Activated naive CD4-positive, alpha-beta T cell treated with anti-CD3 and anti-CD28 coated beads, Interleukin-2, amount 50 U/mL, for 24 hours (primary cell): ENCODE data around the gene CARD19.
"Not testable (repeated sequence)": the region's sequence is repeated elsewhere in the genome, so short reads cannot be mapped to it uniquely, and the experiment has no call there.

Experiments used
- H3K27ac Mint-ChIP-seq: one replicate; pipeline ENCODE4 v1.8.0; 2021; ENCODE audit warnings: mild to moderate bottlenecking, mixed read lengths
- H3K27me3 Mint-ChIP-seq: one replicate; pipeline ENCODE4 v1.8.0; 2021; ENCODE audit warnings: mixed read lengths
- H3K36me3 Mint-ChIP-seq: one replicate; pipeline ENCODE4 v1.8.0; 2021; ENCODE audit warnings: mixed read lengths
- H3K4me1 Mint-ChIP-seq: one replicate; pipeline ENCODE4 v1.8.0; 2021; ENCODE audit warnings: mixed read lengths
- H3K4me3 Mint-ChIP-seq: one replicate; pipeline ENCODE4 v1.8.0; 2021; ENCODE audit warnings: mild to moderate bottlenecking, mixed read lengths
- H3K9me3 Mint-ChIP-seq: one replicate; pipeline ENCODE4 v1.8.0; 2021; ENCODE audit warnings: mixed read lengths

The CARD19 gene

GRCh38 chr9:93117521-93117920 lies 21.5 kb downstream of the CARD19 start:
- not testable (repeated sequence) for H3K36me3 Mint-ChIP-seq, H3K27ac Mint-ChIP-seq, H3K27me3 Mint-ChIP-seq, H3K9me3 Mint-ChIP-seq, H3K4me3 Mint-ChIP-seq
- peaks cover 22% of the 10 kb centered on the region for H3K4me1 Mint-ChIP-seq

GRCh38 chr9:93117924-93118862 lies 22.2 kb downstream of the CARD19 start:
- no peak overlapping the region for H3K4me3 Mint-ChIP-seq
- H3K4me1 Mint-ChIP-seq = peaks cover 22% of the 10 kb centered on the region
- no peaks in the 10 kb centered on the region for H3K27me3 Mint-ChIP-seq
- no peak overlapping the region for H3K27ac Mint-ChIP-seq
- H3K36me3 Mint-ChIP-seq = peaks cover 4% of the 10 kb centered on the region
- no peaks in the 10 kb centered on the region for H3K9me3 Mint-ChIP-seq

GRCh38 chr9:93118863-93119702 lies 23.1 kb downstream of the CARD19 start:
- Mint-ChIP-seq H3K36me3 (peaks cover 4% of the 10 kb centered on the region), H3K4me3 (no peak overlapping the region), H3K27ac (no peak overlapping the region), H3K9me3 (no peaks in the 10 kb centered on the region), H3K27me3 (no peaks in the 10 kb centered on the region), H3K4me1 (peaks cover 22% of the 10 kb centered on the region)

- H3K27me3 Mint-ChIP-seq = no peaks in the 10 kb centered on the region
- peaks cover 4% of the 10 kb centered on the region for H3K36me3 Mint-ChIP-seq
- peaks cover 21% of the 10 kb centered on the region for H3K4me1 Mint-ChIP-seq
- H3K4me3 Mint-ChIP-seq = no peak overlapping the region
- H3K27ac Mint-ChIP-seq = no peak overlapping the region
- no peaks in the 10 kb centered on the region for H3K9me3 Mint-ChIP-seq
These were observed 23.6 kb downstream of the CARD19 start for GRCh38 chr9:93119703-93119952.

GRCh38 chr9:93119953-93120845 lies 24.2 kb downstream of the CARD19 start:
- H3K36me3 Mint-ChIP-seq = peaks cover 2% of the 10 kb centered on the region
- no peaks in the 10 kb centered on the region for H3K27me3 Mint-ChIP-seq
- H3K4me1 Mint-ChIP-seq = peaks cover 16% of the 10 kb centered on the region
- H3K27ac Mint-ChIP-seq = peak overlapping the region; percentile 75
- no peaks in the 10 kb centered on the region for H3K9me3 Mint-ChIP-seq
- no peak overlapping the region for H3K4me3 Mint-ChIP-seq

GRCh38 chr9:93120846-93121315 lies 24.9 kb downstream of the CARD19 start:
- H3K27ac Mint-ChIP-seq = no peak overlapping the region
- H3K27me3 Mint-ChIP-seq = no peaks in the 10 kb centered on the region
- peaks cover 2% of the 10 kb centered on the region for H3K36me3 Mint-ChIP-seq
- no peaks in the 10 kb centered on the region for H3K9me3 Mint-ChIP-seq
- no peak overlapping the region for H3K4me3 Mint-ChIP-seq
- H3K4me1 Mint-ChIP-seq = peaks cover 22% of the 10 kb centered on the region

GRCh38 chr9:93121316-93122241 lies 25.6 kb downstream of the CARD19 start:
- no peaks in the 10 kb centered on the region for H3K9me3 Mint-ChIP-seq
- no peak overlapping the region for H3K27ac Mint-ChIP-seq
- peaks cover 2% of the 10 kb centered on the region for H3K36me3 Mint-ChIP-seq
- H3K27me3 Mint-ChIP-seq = no peaks in the 10 kb centered on the region
- peaks cover 29% of the 10 kb centered on the region for H3K4me1 Mint-ChIP-seq
- no peak overlapping the region for H3K4me3 Mint-ChIP-seq

- H3K9me3 Mint-ChIP-seq = no peaks in the 10 kb centered on the region
These were observed 26.8 kb downstream of the CARD19 start for GRCh38 chr9:93122721-93123221.

GRCh38 chr9:93123561-93124283 lies 27.7 kb downstream of the CARD19 start:
- no peak overlapping the region for H3K27ac Mint-ChIP-seq
- H3K4me1 Mint-ChIP-seq = peaks cover 51% of the 10 kb centered on the region

More at GRCh38 chr9:93122721-93123221, 26.8 kb downstream of the CARD19 start:
- Mint-ChIP-seq H3K27ac (no peak overlapping the region), H3K36me3 (peaks cover 2% of the 10 kb centered on the region), H3K4me3 (no peak overlapping the region), H3K27me3 (no peaks in the 10 kb centered on the region), H3K4me1 (peaks cover 41% of the 10 kb centered on the region)

GRCh38 chr9:93124793-93125192 lies 28.8 kb downstream of the CARD19 start:
- Mint-ChIP-seq H3K4me1 (peaks cover 49% of the 10 kb centered on the region), H3K27me3 (no peaks in the 10 kb centered on the region), H3K4me3 (no peak overlapping the region), H3K36me3 (peaks cover 2% of the 10 kb centered on the region), H3K27ac (no peak overlapping the region), H3K9me3 (no peaks in the 10 kb centered on the region)

More at GRCh38 chr9:93123561-93124283, 27.7 kb downstream of the CARD19 start:
- peaks cover 2% of the 10 kb centered on the region for H3K36me3 Mint-ChIP-seq
- H3K4me3 Mint-ChIP-seq = no peak overlapping the region
- H3K9me3 Mint-ChIP-seq = no peaks in the 10 kb centered on the region
- no peaks in the 10 kb centered on the region for H3K27me3 Mint-ChIP-seq

- no peaks in the 10 kb centered on the region for H3K27me3 Mint-ChIP-seq
- H3K9me3 Mint-ChIP-seq = no peaks in the 10 kb centered on the region
- no peak overlapping the region for H3K27ac Mint-ChIP-seq
- peaks cover 45% of the 10 kb centered on the region for H3K4me1 Mint-ChIP-seq
- H3K4me3 Mint-ChIP-seq = no peak overlapping the region
- H3K36me3 Mint-ChIP-seq = peaks cover 2% of the 10 kb centered on the region
These were observed 29.4 kb downstream of the CARD19 start for GRCh38 chr9:93125331-93125894.

GRCh38 chr9:93126151-93126781 lies 30.2 kb downstream of the CARD19 start:
- peaks cover 2% of the 10 kb centered on the region for H3K36me3 Mint-ChIP-seq
- H3K27me3 Mint-ChIP-seq = no peaks in the 10 kb centered on the region
- peak overlapping the region; percentile 62 for H3K27ac Mint-ChIP-seq
- peak overlapping the region; percentile 58 for H3K4me3 Mint-ChIP-seq
- H3K4me1 Mint-ChIP-seq = peaks cover 53% of the 10 kb centered on the region
- H3K9me3 Mint-ChIP-seq = no peaks in the 10 kb centered on the region

GRCh38 chr9:93126825-93127368 lies 30.9 kb downstream of the CARD19 start:
- peak overlapping the region; percentile 62 for H3K27ac Mint-ChIP-seq
- H3K36me3 Mint-ChIP-seq = no peaks in the 10 kb centered on the region
- H3K4me3 Mint-ChIP-seq = peak overlapping the region; percentile 51
- peaks cover 59% of the 10 kb centered on the region for H3K4me1 Mint-ChIP-seq
- H3K9me3 Mint-ChIP-seq = no peaks in the 10 kb centered on the region
- no peaks in the 10 kb centered on the region for H3K27me3 Mint-ChIP-seq
